Sigmoid colon (tissue), 4 donors: ENCODE results near the gene EHD4.

Source experiments
- POLR2A ChIP-seq, 2 donors: fragments of 450-650 bp; IDR thresholded peaks; one replicate each; pipeline ENCODE4 v1.6.1; 2016; ENCODE audit warnings: antibody characterized with exemption in 2 of 2, mild to moderate bottlenecking in 2 of 2, moderate library complexity in 2 of 2
- POLR2AphosphoS5 ChIP-seq, 4 donors: sonication (generic); formaldehyde crosslinking; IDR thresholded peaks; one replicate each; pipeline ENCODE4 v1.6.1; 2017; ENCODE audit warnings: antibody characterized with exemption in 4 of 4
- TF ChIP-seq, protein P1 (sequence below), 4 experiments: fragments of 450-650 bp in 3 of 4; fragments of 200-600 bp in 1 of 4; IDR thresholded peaks; one replicate each; pipeline ENCODE4 v1.5.1; 2016 to 2019; ENCODE audit warnings: antibody characterized with exemption in 4 of 4, mild to moderate bottlenecking in 3 of 4, moderate library complexity in 2 of 4

- TF ChIP-seq, protein P1, sequence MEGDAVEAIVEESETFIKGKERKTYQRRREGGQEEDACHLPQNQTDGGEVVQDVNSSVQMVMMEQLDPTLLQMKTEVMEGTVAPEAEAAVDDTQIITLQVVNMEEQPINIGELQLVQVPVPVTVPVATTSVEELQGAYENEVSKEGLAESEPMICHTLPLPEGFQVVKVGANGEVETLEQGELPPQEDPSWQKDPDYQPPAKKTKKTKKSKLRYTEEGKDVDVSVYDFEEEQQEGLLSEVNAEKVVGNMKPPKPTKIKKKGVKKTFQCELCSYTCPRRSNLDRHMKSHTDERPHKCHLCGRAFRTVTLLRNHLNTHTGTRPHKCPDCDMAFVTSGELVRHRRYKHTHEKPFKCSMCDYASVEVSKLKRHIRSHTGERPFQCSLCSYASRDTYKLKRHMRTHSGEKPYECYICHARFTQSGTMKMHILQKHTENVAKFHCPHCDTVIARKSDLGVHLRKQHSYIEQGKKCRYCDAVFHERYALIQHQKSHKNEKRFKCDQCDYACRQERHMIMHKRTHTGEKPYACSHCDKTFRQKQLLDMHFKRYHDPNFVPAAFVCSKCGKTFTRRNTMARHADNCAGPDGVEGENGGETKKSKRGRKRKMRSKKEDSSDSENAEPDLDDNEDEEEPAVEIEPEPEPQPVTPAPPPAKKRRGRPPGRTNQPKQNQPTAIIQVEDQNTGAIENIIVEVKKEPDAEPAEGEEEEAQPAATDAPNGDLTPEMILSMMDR (IDR thresholded peaks at IDR 0.05), result no peak
- TF ChIP-seq POLR2A (IDR thresholded peaks at IDR 0.05), result no peak
- no peak for TF ChIP-seq POLR2AphosphoS5 (IDR thresholded peaks at IDR 0.05)
These were observed 483 bp downstream of the EHD4 start for GRCh38 chr15:41971895-41972252.
